GM12865 (cell line): Measurements from ENCODE around the gene CISD3.

ENCODE experiments used
- DNase-seq: peaks from one replicate; pipeline ENCODE4 v3.0.0; 2010; ENCODE audit warnings: low read depth
- H3K4me3 ChIP-seq: 2 replicates; pipeline ENCODE4 v1.5.1; 2011; ENCODE audit warnings: mild to moderate bottlenecking, low read depth, low read length, control low read depth
- CTCF ChIP-seq: IDR thresholded peaks from 2 replicates; pipeline ENCODE4 v1.5.1; 2011; ENCODE audit warnings: low read length, control low read depth, low read depth, inconsistent platforms; ENCODE audit not compliant: insufficient read depth; ENCODE audit errors: missing control alignments

CISD3 gene

GRCh38 chr17:38712593-38712992 is 17.5 kb upstream of the CISD3 start:
- DNase-seq: no peak
- no peak overlapping the region for H3K4me3 ChIP-seq
- no peak for TF ChIP-seq CTCF

GRCh38 chr17:38713456-38714075 is 16.6 kb upstream of the CISD3 start:
- no peak overlapping the region for H3K4me3 ChIP-seq
- no peak for DNase-seq
- TF ChIP-seq CTCF: no peak

- no peak for TF ChIP-seq CTCF
- DNase-seq: no peak
- no peak overlapping the region for H3K4me3 ChIP-seq
Observed at GRCh38 chr17:38715216-38715943, 14.8 kb upstream of the CISD3 start.

GRCh38 chr17:38716368-38717005 is 13.7 kb upstream of the CISD3 start:
- no peak for DNase-seq
- TF ChIP-seq CTCF: no peak
- H3K4me3 ChIP-seq: no peak overlapping the region

- DNase-seq: no peak
- no peak for TF ChIP-seq CTCF
- H3K4me3 ChIP-seq: no peak overlapping the region
Observed at GRCh38 chr17:38717139-38717745, 12.9 kb upstream of the CISD3 start.

- no peak for DNase-seq
- TF ChIP-seq CTCF: no peak
- H3K4me3 ChIP-seq: no peak overlapping the region
Observed at GRCh38 chr17:38719289-38719942, 10.7 kb upstream of the CISD3 start.
